Dendritic cell treated with granulocyte-macrophage colony-stimulating factor and Interleukin-4, amounts not matched to agents 40 ng/mL and 50 ng/mL, for 4 days (primary cell): ENCODE data around the gene RHOBTB3.

ENCODE experiments used
- H3K27ac Mint-ChIP-seq: one replicate; pipeline ENCODE4 v1.8.0; 2022; ENCODE audit warnings: mild to moderate bottlenecking, mixed read lengths
- H3K27me3 Mint-ChIP-seq: one replicate; pipeline ENCODE4 v1.8.0; 2022; ENCODE audit warnings: mild to moderate bottlenecking, mixed read lengths
- H3K36me3 Mint-ChIP-seq: one replicate; pipeline ENCODE4 v1.8.0; 2022; ENCODE audit warnings: low read depth, mixed read lengths
- H3K4me1 Mint-ChIP-seq: one replicate; pipeline ENCODE4 v1.8.0; 2022; ENCODE audit warnings: low read depth, mixed read lengths
- H3K4me3 Mint-ChIP-seq: one replicate; pipeline ENCODE4 v1.8.0; 2022; ENCODE audit warnings: mild to moderate bottlenecking, moderate library complexity, mixed read lengths
- H3K9me3 Mint-ChIP-seq: one replicate; pipeline ENCODE4 v1.8.0; 2022; ENCODE audit warnings: mixed read lengths
- intact Hi-C: fragments of 100-400 bp; cut with micrococcal nuclease; formaldehyde crosslinking; loops from one replicate; pipeline ENCODE4 v1.15.0; 2022

RHOBTB3 gene

DNA sequence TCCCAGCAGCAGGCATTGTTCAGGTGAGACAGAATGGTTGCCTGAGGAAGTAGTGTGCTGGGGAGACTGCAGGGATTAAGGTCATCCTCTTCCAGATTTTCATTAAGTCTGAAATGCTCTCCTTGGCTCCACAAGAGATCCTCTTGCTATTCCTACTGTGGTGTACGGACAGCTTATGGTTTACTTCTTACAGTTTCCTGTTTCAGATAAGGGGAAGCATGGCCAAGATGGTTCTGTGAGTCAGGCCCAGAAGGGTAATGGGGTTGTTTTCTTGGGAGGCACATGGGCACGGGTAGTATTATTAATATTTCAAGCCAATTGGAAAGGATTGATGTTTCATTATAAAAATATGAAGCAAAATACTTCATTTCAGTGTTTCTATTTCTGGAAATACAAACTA, 48.5 kb downstream of the RHOBTB3 start:
- Mint-ChIP-seq H3K9me3 (no peaks in the 10 kb centered on the region), H3K4me1 (peaks cover 29% of the 10 kb centered on the region), H3K27ac (peak overlapping the region; percentile 90), H3K4me3 (no peak overlapping the region), H3K27me3 (no peaks in the 10 kb centered on the region), H3K36me3 (no peaks in the 10 kb centered on the region)
- intact Hi-C loops = loop anchor here (1.0 to 5.0 kb wide), 2 partner anchors 38 to 115 kb away; no protein-coding TSS in a partner anchor

DNA sequence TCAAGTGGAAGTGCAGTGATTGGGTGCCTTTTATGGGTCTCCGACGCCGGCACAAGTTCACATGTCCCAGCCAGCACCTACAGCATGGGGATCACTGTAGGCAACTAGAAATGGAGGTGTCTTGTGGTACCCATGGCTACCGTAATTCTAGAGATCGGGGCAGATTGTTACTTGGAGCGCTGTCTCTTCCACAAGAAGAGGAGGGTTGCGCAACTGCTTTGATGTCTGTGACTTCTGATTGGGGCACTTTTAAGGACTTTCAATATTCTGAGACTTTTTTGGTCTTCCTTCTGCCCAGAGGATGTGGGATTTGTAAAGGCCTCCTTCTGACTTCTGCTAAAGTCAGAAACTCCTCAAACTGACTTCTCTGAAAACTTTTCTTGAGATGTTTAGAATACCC, 49.5 kb downstream of the RHOBTB3 start:
- no peaks in the 10 kb centered on the region for H3K9me3 Mint-ChIP-seq
- H3K27me3 Mint-ChIP-seq = no peaks in the 10 kb centered on the region
- H3K4me1 Mint-ChIP-seq = peaks cover 30% of the 10 kb centered on the region
- intact Hi-C loops = loop anchor here (1.0 to 5.0 kb wide), 2 partner anchors 37 to 116 kb away; no protein-coding TSS in a partner anchor
- H3K36me3 Mint-ChIP-seq = no peaks in the 10 kb centered on the region
- H3K4me3 Mint-ChIP-seq = no peak overlapping the region
- peak overlapping the region; percentile 65 for H3K27ac Mint-ChIP-seq

DNA sequence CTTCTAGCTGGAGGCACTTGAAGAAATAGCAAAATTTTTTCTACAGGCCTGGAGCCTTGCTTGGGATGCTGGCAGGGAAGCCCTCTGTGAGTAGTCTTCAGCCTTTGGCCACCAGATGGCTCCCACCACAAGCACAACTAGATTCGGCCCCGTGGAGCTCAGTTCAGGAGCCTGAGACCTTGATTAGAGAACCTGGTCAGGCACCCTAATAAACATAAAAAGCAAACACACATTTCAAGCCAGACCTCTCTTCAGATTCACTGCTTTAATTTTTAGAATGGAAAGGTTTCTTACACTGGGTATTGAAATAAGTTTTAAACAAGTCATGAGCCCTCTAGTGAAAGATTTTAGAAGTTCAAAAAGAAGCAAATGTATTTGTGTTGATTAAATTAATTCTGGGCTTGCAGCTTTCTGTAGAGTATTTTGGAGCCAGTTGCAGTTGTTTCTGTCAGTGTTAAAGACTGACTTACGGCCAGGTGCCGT, 50.0 kb downstream of the RHOBTB3 start:
- intact Hi-C loops = loop anchor here (1.0 to 5.0 kb wide), 3 partner anchors 36 to 66 kb away; no protein-coding TSS in a partner anchor
- peaks cover 36% of the 10 kb centered on the region for H3K4me1 Mint-ChIP-seq
- H3K27me3 Mint-ChIP-seq = no peaks in the 10 kb centered on the region
- peak overlapping the region; percentile 65 for H3K27ac Mint-ChIP-seq
- no peaks in the 10 kb centered on the region for H3K9me3 Mint-ChIP-seq
- H3K36me3 Mint-ChIP-seq = no peaks in the 10 kb centered on the region
- peak overlapping the region; percentile 17 for H3K4me3 Mint-ChIP-seq

DNA sequence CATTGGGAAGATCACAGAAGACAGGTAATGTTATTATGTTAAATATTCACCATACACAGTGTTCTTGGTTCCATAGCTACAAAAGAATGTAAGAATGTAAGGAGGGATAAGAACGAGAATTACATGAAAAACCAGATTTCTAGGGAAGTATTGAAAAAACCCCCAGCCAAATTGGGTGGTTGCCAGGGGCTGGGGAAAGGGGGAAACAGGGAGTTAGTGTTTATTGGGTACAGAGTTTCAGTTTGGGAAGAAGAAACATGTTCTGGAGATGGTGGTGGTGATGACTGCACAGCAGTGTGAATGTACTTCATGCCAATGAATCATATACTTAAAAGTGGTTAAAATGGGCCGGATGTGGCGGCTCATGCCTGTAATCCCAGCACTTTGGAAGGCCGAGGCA, 51.0 kb downstream of the RHOBTB3 start:
- Mint-ChIP-seq H3K36me3 (no peaks in the 10 kb centered on the region), H3K27ac (peak overlapping the region; percentile 31), H3K27me3 (no peaks in the 10 kb centered on the region), H3K4me1 (peaks cover 44% of the 10 kb centered on the region), H3K4me3 (no peak overlapping the region), H3K9me3 (no peaks in the 10 kb centered on the region)
- intact Hi-C loops = loop anchor here (5.0 kb wide), 1 partner anchor 35 kb away; no protein-coding TSS in a partner anchor

DNA sequence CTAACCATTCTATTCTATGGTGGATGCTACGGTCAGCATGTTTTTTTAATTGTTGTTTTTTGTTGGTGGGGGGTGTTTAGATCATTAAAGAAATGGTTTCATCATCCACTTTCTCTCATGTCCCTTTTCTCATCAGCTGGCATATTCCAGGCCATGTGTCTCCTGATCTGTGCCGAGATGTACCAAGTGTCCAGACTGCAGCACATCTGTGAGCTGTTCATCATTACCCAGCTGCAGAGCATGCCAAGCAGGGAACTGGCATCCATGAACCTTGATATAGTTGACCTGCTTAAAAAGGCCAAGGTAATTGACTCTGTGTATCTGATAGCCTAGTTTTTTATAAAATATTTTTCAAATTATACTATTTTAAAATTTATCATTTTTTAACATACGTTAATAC, 52.5 kb downstream of the RHOBTB3 start:
- Mint-ChIP-seq H3K36me3 (no peaks in the 10 kb centered on the region), H3K9me3 (no peaks in the 10 kb centered on the region), H3K27me3 (no peaks in the 10 kb centered on the region), H3K27ac (no peak overlapping the region), H3K4me3 (no peak overlapping the region), H3K4me1 (peaks cover 41% of the 10 kb centered on the region)
- intact Hi-C loops = loop anchor here (5.0 kb wide), 1 partner anchor 34 kb away; no protein-coding TSS in a partner anchor

DNA sequence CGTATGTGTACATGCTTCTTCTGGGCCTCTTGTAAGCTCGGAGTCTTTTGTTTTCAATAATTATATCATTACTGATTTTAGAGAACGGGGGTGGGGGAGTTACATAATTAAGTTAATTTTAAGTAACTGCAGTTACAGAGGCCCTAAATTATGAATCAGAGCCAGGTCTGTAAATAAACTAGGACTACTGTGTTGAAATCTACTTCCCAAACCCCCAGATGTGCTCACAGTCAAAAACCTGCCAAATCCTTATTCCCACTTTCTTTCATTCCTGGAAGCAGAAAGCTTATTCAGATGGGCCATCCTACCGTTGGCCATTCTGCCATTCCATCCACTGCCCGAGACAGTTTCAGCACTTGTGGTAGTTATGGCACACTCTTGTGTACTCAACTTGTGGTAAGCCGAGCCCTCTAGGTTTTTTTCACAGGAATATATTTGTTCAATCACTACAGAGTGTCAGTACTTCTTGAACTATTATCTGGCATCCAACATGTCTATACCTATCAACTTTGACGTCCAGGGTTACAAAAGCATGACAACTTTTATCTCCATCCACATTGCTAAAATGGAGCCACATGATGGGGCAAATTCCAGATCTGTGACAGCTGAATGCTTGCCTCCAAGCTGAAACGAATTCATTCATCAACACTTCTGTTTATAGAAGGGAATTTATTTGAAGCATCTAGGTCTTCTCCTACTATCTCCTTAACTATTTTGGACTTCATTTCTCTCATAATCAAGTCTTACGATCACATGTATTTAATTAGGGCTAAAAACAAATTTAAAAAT, 53.6 kb downstream of the RHOBTB3 start:
- intact Hi-C loops = loop anchor here (5.0 kb wide), 1 partner anchor 33 kb away; no protein-coding TSS in a partner anchor
- Mint-ChIP-seq H3K27me3 (no peaks in the 10 kb centered on the region), H3K27ac (no peak overlapping the region), H3K9me3 (no peaks in the 10 kb centered on the region), H3K36me3 (no peaks in the 10 kb centered on the region), H3K4me3 (no peak overlapping the region), H3K4me1 (peaks cover 36% of the 10 kb centered on the region)

DNA sequence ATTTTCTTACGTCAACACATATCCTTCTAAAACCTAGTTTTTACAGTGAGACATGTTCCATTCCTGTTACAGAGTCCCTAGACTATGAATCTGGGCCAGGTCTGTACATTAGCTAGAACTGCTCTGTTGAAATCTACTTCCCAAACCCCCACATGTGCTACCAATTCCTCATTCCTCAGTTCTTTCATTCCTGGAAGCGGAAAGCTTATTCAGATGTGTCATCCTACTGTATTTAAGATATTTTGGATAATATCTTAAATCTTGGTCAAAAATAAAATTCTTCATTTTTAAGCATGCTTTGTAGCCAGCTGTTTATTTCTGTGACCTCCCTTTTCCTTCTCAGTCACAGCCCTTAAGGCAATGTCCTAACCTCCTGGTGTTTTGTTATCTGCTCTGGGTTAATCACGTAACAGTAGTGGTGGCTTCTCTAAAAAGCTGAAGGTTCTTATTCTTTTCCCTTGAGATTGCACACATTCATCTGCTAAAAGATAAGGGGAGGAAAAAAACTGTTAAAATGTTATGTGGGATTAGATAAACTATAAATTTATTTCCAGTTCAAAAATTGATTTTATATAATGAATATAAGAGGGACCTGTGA, 55.8 kb downstream of the RHOBTB3 start:
- no peaks in the 10 kb centered on the region for H3K9me3 Mint-ChIP-seq
- no peaks in the 10 kb centered on the region for H3K36me3 Mint-ChIP-seq
- intact Hi-C loops = no loop called here
- H3K27me3 Mint-ChIP-seq = no peaks in the 10 kb centered on the region
- peaks cover 20% of the 10 kb centered on the region for H3K4me1 Mint-ChIP-seq
- no peak overlapping the region for H3K4me3 Mint-ChIP-seq
- H3K27ac Mint-ChIP-seq = no peak overlapping the region

DNA sequence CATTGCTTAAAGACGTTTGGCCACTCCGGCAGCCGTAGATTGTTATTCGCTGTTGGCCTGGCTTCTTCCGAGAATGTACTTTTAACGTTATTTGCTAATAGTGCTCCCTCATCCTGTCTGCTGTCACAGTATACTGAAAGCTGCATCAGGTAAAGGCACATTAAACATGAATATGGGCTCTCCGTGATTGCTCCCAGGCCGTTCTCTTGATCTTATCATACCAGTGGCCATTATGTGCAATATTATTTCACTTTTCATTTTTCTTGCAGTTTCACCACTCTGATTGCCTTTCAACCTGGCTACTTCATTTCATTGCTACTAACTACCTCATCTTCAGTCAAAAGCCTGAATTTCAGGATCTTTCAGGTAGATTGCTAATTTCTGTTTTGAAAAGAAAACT, 57.4 kb downstream of the RHOBTB3 start:
- no peaks in the 10 kb centered on the region for H3K27me3 Mint-ChIP-seq
- intact Hi-C loops = no loop called here
- H3K27ac Mint-ChIP-seq = no peak overlapping the region
- H3K4me1 Mint-ChIP-seq = peaks cover 20% of the 10 kb centered on the region
- H3K9me3 Mint-ChIP-seq = no peaks in the 10 kb centered on the region
- no peak overlapping the region for H3K4me3 Mint-ChIP-seq
- H3K36me3 Mint-ChIP-seq = no peaks in the 10 kb centered on the region

DNA sequence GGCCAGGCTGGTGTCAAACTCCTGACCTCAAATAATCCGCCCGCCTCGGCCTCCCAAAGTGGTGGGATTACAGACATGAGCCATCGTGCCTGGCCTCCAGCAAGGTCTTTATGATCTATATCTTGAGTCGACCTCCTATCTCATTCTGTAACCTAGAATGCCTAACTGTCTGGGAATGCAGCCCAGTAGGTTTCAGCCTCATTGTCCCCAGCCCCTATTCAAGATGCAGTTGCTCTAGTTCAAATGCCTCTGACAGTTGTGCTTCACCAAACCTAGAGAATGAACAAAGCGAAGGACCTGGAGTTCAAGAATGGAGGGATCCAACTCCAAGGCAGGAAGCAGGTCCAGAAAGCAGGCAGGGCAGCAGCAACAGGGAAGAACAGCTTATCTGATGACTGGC, 60.6 kb downstream of the RHOBTB3 start:
- Mint-ChIP-seq H3K36me3 (no peaks in the 10 kb centered on the region), H3K27ac (no peak overlapping the region), H3K4me1 (peaks cover 8% of the 10 kb centered on the region), H3K27me3 (no peaks in the 10 kb centered on the region), H3K9me3 (no peaks in the 10 kb centered on the region), H3K4me3 (no peak overlapping the region)
- intact Hi-C loops = no loop called here

DNA sequence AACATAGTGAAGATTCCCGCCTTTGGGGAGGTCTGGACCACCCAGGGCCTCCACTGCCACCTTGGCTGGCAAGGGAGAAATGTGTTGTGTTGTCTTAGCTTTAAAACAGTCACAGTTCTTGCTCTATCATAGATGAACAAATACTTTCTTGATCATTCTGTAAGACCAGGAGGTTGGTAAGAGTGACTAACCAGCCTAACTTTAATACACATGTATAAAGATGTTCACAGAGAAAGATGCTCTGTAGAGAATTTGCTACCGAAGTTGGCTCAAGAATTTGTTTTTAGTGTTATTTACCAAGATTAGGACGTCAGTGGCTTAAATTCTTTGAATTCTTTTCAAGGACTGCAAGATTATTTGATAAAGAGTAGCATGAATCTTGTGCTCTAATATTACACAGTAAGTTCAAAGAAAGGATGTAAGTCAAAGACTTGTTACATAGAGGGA, 63.0 kb downstream of the RHOBTB3 start:
- no peaks in the 10 kb centered on the region for H3K9me3 Mint-ChIP-seq
- H3K36me3 Mint-ChIP-seq = no peaks in the 10 kb centered on the region
- H3K4me1 Mint-ChIP-seq = peaks cover 5% of the 10 kb centered on the region
- intact Hi-C loops = no loop called here
- H3K27me3 Mint-ChIP-seq = no peaks in the 10 kb centered on the region
- H3K4me3 Mint-ChIP-seq = no peak overlapping the region
- no peak overlapping the region for H3K27ac Mint-ChIP-seq

DNA sequence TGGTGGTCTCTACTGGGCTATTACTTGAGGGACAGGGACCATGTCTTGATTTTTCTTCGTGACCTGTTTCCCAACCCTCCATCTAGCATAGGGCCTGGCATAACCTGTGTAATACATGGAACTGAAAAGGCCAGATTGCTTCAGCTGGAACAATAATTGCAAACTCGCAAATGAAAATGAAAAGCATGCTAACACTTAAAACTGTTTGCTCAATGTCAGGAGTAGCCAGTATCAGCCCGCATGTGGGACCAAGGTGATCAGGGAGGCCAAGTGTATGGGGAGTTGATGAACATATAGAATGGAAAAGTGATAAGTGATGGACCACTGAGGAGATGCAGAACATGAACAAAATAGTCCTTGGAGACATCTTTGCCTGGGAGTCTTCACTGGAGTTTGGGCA, 66.2 kb downstream of the RHOBTB3 start:
- no peaks in the 10 kb centered on the region for H3K36me3 Mint-ChIP-seq
- no peaks in the 10 kb centered on the region for H3K9me3 Mint-ChIP-seq
- H3K27ac Mint-ChIP-seq = peak overlapping the region; percentile 7
- no peaks in the 10 kb centered on the region for H3K27me3 Mint-ChIP-seq
- H3K4me3 Mint-ChIP-seq = no peak overlapping the region
- H3K4me1 Mint-ChIP-seq = no peaks in the 10 kb centered on the region
- intact Hi-C loops = no loop called here

DNA sequence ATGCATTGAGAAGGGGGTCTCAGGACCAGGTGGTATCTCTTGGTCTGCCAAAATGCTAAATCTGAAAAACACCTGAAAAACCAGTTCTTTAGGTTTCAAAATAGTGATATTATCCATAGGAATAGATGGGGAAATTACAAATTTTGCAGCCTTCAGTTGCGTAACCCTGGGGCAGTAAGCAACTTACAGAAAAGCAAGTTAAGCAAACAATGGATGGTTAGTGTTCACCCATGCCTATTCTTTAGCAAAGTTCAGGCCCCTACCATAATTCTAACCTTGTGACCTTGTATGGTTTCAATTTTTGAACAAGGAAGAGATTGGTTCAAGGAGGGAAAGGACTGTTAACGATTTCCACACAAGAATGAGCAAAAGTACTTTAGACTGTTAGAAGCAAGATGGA, 66.9 kb downstream of the RHOBTB3 start:
- H3K4me3 Mint-ChIP-seq = no peak overlapping the region
- no peaks in the 10 kb centered on the region for H3K4me1 Mint-ChIP-seq
- no peak overlapping the region for H3K27ac Mint-ChIP-seq
- intact Hi-C loops = no loop called here
- H3K27me3 Mint-ChIP-seq = no peaks in the 10 kb centered on the region
- peaks cover 5% of the 10 kb centered on the region for H3K36me3 Mint-ChIP-seq
- H3K9me3 Mint-ChIP-seq = no peaks in the 10 kb centered on the region

DNA sequence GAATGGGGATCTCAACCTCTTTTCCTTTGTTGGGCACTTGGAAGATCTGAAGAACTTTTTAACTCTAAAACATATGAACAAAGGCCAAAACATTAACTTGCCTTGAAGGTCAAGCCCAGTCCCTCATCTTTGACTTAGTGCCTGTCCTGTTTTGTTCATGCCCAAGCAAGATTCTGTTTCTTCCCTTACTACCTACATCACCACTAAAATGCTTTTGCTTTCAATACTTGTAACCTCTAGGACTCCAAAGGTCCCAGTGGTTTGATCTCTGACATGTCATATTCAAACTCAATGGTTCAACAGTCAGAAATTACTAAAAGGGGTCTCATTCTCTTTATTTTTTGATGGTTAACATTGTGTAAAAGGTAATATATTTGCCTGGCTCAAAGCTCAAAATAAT, 67.4 kb downstream of the RHOBTB3 start:
- intact Hi-C loops = no loop called here
- Mint-ChIP-seq H3K9me3 (no peaks in the 10 kb centered on the region), H3K4me1 (no peaks in the 10 kb centered on the region), H3K27ac (no peak overlapping the region), H3K4me3 (no peak overlapping the region), H3K36me3 (peaks cover 6% of the 10 kb centered on the region), H3K27me3 (no peaks in the 10 kb centered on the region)

DNA sequence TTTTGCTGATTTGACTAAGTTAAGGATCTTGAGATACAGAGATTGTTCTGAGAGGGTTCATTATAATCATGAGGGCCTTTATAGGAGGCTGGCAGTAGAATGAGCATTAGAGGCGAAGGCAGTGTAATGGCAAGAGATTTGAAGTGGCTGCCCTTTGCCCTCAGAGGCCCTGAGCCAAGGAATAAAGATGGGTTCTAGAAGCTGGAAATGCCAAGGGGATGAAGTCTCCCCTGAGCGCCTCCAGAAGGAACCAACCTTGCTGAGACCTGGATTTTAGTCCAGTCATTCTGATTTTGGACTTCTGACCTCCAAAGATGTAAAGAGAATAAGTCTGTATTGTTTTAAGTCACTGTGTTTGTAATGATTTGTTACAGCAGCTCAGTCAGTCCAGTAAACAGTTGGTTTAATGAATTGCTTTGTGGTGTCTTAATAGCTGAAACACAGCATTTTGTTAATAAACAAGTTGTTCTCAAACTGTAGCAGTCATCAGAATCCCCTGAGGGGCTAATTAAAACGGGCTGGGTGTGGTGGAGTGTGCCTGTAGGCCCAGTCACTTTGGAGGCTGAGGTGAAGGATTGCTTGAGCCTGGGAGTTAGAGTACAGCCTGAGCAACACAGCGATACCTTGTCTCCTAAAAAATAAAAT, 68.2 kb downstream of the RHOBTB3 start:
- Mint-ChIP-seq H3K4me1 (peaks cover 4% of the 10 kb centered on the region), H3K9me3 (no peaks in the 10 kb centered on the region), H3K36me3 (peaks cover 6% of the 10 kb centered on the region), H3K4me3 (no peak overlapping the region), H3K27ac (no peak overlapping the region), H3K27me3 (no peaks in the 10 kb centered on the region)
- intact Hi-C loops = no loop called here
